ENCODE measurements around the gene ADCY3. TPM values are rescaled to one million over a fixed set of nuclear protein-coding genes. Genes with fewer than 3 reads are reported as not detected.

ADCY3 gene
- total and polyA plus RNA-seq, 9 of the 15 experiments (the other 6 are each of a cell fraction or from before 2014, with no cell fraction given) = 1.5 to 54.8 (median 26.3) TPM

- no TSS peak for BruUV-seq (replicated peaks)
- H3K4me2 ChIP-seq (ENCODE audit: insufficient read depth, low read length) = no peak overlapping the region
- WGBS (ENCODE audit: insufficient coverage, low coverage, missing lambda C conversion rate) = 44% methylated on average over 2 of the region's 2 CpGs
- no peak overlapping the region for H3K9ac ChIP-seq (ENCODE audit: insufficient read depth in 1 of 2, low read depth in 2 of 2, low read length in 2 of 2)
- ChIA-PET CTCF (ENCODE audit: low intra/inter-chr PET ratio) (no interaction called here), POLR2A (interaction anchor here (0.7 kb wide), 1 partner anchor 35 kb away, joined by 3 read pairs; no protein-coding TSS in a partner anchor)
- H3K27me3 ChIP-seq (ENCODE audit: control insufficient read depth in 2 of 2, insufficient read depth in 2 of 2, low read length in 2 of 2) = no peaks in the 10 kb centered on the region
- no peaks in the 10 kb centered on the region for H3K9me3 ChIP-seq (replicated peaks; ENCODE audit: control insufficient read depth, insufficient read depth, low read depth, low read length)
- FAIRE-seq (no peak), DNase-seq (ENCODE audit: extremely low read depth in 1 of 4, low spot score in 3 of 4) (no peak), ATAC-seq (no peak)
- no peaks in the 10 kb centered on the region for H4K20me1 ChIP-seq (replicated peaks; ENCODE audit: control insufficient read depth, insufficient read depth, low read length)
- H3K9me1 ChIP-seq (ENCODE audit: control insufficient read depth, insufficient read depth, low read length) = no peaks in the 10 kb centered on the region
- H3K79me2 ChIP-seq (ENCODE audit: control insufficient read depth, insufficient read depth, low read length) = no peaks in the 10 kb centered on the region
- intact Hi-C loops (cut with micrococcal nuclease) = no loop called here
- TF ChIP-seq SRSF1 (IDR thresholded peaks at IDR 0.05; ENCODE audit: low read depth, low read length) = no peak
- TF ChIP-seq KDM2B (CRISPR knock-in tag; IDR thresholded peaks at IDR 0.05) = no peak
- TF ChIP-seq HMGXB4 (CRISPR knock-in tag; IDR thresholded peaks at IDR 0.05) = no peak
- TF ChIP-seq ZNF507 (tag; conservative IDR thresholded peaks at IDR 0.05) = no peak
- no peak for TF ChIP-seq MBD1 (CRISPR knock-in tag; IDR thresholded peaks at IDR 0.05)
- no peaks in the 10 kb centered on the region; a peak in 1 of 5 replicates for H3K4me1 ChIP-seq (replicated peaks in 1 of 2; ENCODE audit: control insufficient read depth in 2 of 2, insufficient read depth in 2 of 2, low read length in 2 of 2)
- H3K36me3 ChIP-seq (ENCODE audit: control insufficient read depth, insufficient read depth, low read length) = no peaks in the 10 kb centered on the region
- in situ Hi-C loops (cut with MboI) = no loop called here
- no peak overlapping the region for H3K4me3 ChIP-seq
- no peak overlapping the region for H3K27ac ChIP-seq (ENCODE audit: extremely low read depth, low read depth, low read length)
- peak overlapping the region; percentile 42; the same call in 1 of the 2 replicates for H2AFZ ChIP-seq (ENCODE audit: low read depth, low read length)
Measured at GRCh38 chr2:24937236-24937635, 17.2 kb upstream of the ADCY3 start.
